Tongue (tissue), 2 donors: ENCODE measurements around the gene C19orf44. TPM values are rescaled to one million over a fixed set of nuclear protein-coding genes. Genes with fewer than 3 reads are reported as not detected.
"Not testable (repeated sequence)": the region's sequence is repeated elsewhere in the genome, so short reads cannot be mapped to it uniquely, and the experiment has no call there.

Source experiments
- DNase-seq: peaks from one replicate; pipeline ENCODE4 v3.0.0-alpha.2; 2015
- total RNA-seq: library from RNA; depleted of rRNA; stranded (reverse); fragments of >200 nt; gene quantifications from one replicate; pipeline ENCODE4 v1.2.3, GENCODE V29; 2014

C19orf44 gene
- 8.8 TPM for total RNA-seq

DNA sequence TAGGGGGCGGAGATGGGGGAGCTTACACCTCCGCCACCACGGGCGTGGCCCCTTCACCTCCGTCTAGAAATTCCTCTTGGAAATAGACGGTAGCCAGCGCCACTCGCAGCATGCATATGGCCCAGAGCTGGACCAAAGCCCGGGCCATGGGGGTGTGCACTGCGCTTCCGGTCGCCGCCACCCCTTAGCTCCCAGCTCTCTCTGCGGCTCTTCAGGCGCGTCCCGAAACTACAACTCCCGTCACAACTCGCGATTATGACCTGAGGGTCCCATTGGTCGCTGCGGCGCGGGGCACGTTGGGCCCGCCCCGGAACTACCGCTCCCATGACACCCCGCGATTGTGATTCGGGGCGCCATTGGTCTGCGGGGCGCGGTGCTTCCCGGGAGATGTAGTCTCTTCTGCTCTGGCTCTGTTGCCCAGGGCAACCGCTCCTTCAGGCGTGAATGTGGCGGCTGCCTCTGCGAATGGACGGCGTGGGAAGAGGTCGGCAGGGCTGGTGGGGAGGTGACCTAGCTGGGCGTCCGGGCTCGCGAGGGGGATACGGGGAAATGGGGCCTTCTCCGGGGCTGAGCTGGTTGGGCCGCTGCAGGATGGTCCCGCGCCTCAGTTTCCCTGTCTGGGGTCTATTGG, at the start of gene C19orf44, which contains the start of gene CALR3:
Gene C19orf44 (plus strand): TSS at position 413 of the 631 bp plus-strand sequence. CDS start 4,399 bp downstream, outside the sequence.
Gene CALR3 (minus strand): TSS at position 186 of the 631 bp plus-strand sequence. CDS start 38 bp downstream, at position 148.
- peak; percentile 99 for DNase-seq

- peak; percentile 59 for DNase-seq
Measured at GRCh38 chr19:16446724-16447368, 49.3 kb upstream of the C19orf44 start.

- not testable (repeated sequence) for DNase-seq
Measured at GRCh38 chr19:16448872-16449271, 47.3 kb upstream of the C19orf44 start.

DNA sequence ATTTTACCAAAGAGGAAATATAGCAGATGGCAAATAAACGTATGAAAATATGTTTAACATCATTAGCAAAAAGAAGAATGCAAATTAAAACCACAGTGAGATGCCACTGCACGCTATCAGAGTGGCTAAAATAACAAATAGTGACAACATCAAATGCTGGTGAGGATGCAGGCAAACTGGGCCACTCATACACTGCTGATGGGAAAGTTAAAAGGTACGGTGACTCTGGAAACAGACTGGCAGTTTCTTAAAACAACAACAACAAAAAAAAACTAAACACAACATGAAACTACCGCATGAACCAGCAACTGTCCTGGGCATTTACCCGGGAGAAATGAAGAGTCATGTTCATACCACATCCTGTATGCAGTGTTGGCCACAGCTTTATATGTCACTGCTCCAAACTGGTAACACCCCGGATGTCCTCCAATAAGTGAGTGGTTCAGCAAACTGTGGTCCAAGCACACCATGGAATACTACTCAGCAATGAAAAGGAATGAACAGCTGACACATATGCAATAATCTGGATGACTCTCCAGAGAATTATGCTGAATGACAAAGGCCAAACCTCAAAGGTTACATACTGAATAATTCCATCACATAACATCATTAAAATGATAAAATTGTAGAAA, 46.7 kb upstream of the C19orf44 start:
- DNase-seq: no peak

DNA sequence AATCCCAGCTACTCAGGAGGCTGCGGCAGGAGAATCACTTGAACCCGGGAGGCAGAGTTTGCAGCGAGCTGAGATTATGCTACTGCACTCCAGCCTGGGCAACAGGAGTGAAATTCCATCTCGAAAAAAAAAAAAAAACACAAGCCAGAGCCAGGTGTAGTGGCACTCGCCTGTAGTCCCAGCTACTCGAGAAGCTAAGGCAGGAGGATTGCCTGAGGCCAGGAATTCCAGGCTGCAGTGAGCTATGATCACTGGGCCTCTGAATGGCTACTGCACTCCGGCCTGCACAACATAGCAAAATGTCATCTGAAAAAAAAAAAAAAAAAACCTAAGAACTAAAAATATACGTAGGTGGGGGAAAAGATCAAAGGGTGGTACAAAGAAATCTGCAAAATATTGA, 43.9 kb upstream of the C19orf44 start:
- no peak for DNase-seq

DNA sequence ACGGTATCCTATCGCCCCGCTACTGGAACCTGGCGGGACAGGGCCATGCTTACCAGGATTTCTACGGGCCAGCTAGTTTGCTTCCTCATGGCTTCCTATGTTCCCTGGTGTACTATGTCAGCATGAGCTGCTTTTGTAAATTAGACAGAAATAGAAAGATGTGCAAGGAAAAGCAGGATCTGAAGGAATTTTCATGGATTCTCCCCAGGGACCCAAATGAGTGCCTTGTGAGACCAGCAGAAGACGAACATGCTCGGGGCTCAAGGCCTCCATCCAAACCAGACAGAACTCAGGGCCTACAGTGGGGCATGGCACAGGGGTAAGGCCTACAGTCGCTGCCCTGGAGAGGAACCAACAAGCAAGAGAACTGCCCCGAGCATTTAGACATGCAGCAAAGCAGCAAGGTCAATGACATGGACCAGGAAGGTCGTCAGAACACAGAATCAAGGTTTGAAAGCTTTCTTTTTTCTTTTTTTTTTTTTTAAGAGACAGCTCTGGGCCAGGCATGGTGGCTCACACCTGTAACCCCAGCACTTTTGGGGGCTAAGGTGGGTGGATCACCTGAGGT, 41.8 kb upstream of the C19orf44 start:
- DNase-seq: no peak

- no peak for DNase-seq
Measured at GRCh38 chr19:16455489-16455888, 40.7 kb upstream of the C19orf44 start.

GRCh38 chr19:16456652-16457194, 39.5 kb upstream of the C19orf44 start:
- DNase-seq: no peak

- peak; percentile 78 for DNase-seq
Measured at GRCh38 chr19:16457195-16457953, 38.8 kb upstream of the C19orf44 start.

- no peak for DNase-seq
Measured at GRCh38 chr19:16457954-16458331, 38.3 kb upstream of the C19orf44 start.

- DNase-seq: no peak
Measured at GRCh38 chr19:16458391-16459341, 37.5 kb upstream of the C19orf44 start.

DNA sequence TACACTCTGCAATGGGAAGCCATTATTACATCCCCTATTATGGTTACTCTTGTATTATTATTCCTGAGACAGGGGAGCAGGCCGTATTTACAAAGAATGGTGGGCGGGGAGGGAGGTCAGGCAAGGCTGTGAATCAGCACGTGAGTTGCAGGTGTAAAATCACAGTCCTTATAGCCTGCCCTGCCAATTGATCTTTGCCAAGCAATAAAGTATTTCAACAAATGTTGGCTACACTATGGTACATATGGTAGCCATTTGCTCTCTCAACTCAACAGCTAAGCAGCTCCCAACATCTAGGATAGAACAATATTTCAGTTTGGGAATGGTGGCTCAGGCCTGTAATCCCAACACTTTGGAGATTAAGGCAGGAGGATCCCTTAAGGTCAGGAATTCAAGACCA, 36.5 kb upstream of the C19orf44 start:
- no peak for DNase-seq

GRCh38 chr19:16460454-16460853, 35.7 kb upstream of the C19orf44 start:
- no peak for DNase-seq

GRCh38 chr19:16461630-16462051, 34.6 kb upstream of the C19orf44 start:
- peak; percentile 65 for DNase-seq

GRCh38 chr19:16462757-16463250, 33.4 kb upstream of the C19orf44 start:
- DNase-seq: no peak

DNA sequence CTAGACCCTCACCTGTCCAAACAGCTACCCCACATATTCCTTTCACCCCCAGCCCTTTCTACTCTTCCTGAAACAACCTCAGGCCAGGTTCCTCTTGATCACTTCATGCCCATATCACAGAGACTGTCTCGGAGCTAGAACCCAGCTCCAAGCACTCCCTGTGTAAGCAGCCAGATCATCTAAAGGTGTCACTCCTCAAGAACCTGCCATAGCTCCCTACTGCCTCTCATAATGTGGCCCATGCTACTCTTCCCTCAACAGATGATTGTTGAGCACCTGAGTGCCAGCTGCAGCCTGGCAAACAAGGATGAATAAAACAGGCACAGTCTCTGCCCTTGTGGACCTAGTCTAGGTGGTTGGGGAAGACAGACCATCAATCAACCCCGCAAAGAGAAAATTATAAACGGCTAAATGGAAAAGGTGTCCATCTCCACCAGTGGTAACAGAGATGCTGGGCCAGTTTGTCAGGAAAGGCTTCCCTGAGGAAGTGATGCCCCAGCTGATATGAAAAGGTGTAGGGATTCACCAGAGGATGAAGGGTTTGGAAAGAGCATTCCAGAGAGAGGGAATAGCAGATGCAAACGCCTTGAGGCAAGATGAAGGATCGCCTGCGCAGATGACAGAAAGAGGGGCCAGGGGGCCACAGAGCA, 32.7 kb upstream of the C19orf44 start:
- no peak for DNase-seq

GRCh38 chr19:16463991-16464575, 32.1 kb upstream of the C19orf44 start:
- DNase-seq: no peak

DNA sequence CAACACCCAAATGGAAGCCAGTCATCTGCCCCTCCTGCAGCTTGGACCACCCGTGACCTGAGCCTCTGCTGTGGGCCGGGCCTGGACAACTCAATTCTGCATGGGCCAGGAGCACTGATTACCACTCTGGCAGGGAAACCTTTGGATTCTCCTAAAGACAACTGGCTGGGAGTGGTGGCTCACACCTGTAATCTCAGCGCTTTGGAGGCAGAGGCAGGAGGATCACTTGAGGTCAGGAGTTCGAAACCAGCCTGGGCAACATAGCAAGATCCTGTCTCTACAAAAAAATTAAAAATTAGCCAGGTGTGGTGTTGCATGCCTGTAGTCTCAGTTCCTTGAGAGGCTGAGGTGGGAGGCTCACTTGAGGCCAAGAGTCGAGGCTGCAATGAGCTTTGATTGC, 31.0 kb upstream of the C19orf44 start:
- DNase-seq: no peak

- DNase-seq: not testable (repeated sequence)
Measured at GRCh38 chr19:16466802-16467427, 29.3 kb upstream of the C19orf44 start.
